GM21717 (cell line): ENCODE measurements around the gene BIN2.
A peak's percentile ranks its signal among the peaks of the same experiment; 100 is the strongest.
"Not testable (repeated sequence)": the region's sequence is repeated elsewhere in the genome, so short reads cannot be mapped to it uniquely, and the experiment has no call there.

ENCODE experiments used
- ATAC-seq: cut with Tn5 transposase; IDR thresholded peaks from one replicate; pipeline ENCODE4 v1.9.1; 2021; ENCODE audit warnings: mild to moderate bottlenecking, moderate library complexity; ENCODE audit not compliant: unreplicated experiment

The BIN2 gene

GRCh38 chr12:51346581-51346980 lies 22.6 kb upstream of the BIN2 start, which contains the start of gene CELA1:
CELA1 (minus strand) TSS chr12:51346679; CDS start chr12:51346638, 41 bp downstream.
- no peak for ATAC-seq

- ATAC-seq, result no peak
Measured at GRCh38 chr12:51345681-51346080, 21.7 kb upstream of the BIN2 start.

- no peak for ATAC-seq
Measured at GRCh38 chr12:51343201-51343600, 19.2 kb upstream of the BIN2 start.

GRCh38 chr12:51342416-51342815 lies 18.4 kb upstream of the BIN2 start:
- ATAC-seq, result no peak

- ATAC-seq, result no peak
Measured at GRCh38 chr12:51341251-51342007, 17.5 kb upstream of the BIN2 start.

- ATAC-seq, result no peak
Measured at GRCh38 chr12:51339750-51340149, 15.8 kb upstream of the BIN2 start.

GRCh38 chr12:51337336-51337735 lies 13.4 kb upstream of the BIN2 start:
- not testable (repeated sequence) for ATAC-seq

GRCh38 chr12:51335931-51336330 lies 12.0 kb upstream of the BIN2 start:
- ATAC-seq, result no peak

- no peak for ATAC-seq
Measured at GRCh38 chr12:51334764-51335163, 10.8 kb upstream of the BIN2 start.

GRCh38 chr12:51333536-51333935 lies 9.6 kb upstream of the BIN2 start:
- no peak for ATAC-seq

- no peak for ATAC-seq
Measured at GRCh38 chr12:51330186-51330585, 6.2 kb upstream of the BIN2 start.

GRCh38 chr12:51329742-51330141 lies 5.8 kb upstream of the BIN2 start:
- no peak for ATAC-seq

GRCh38 chr12:51328587-51328986 lies 4.6 kb upstream of the BIN2 start:
- ATAC-seq, result no peak

GRCh38 chr12:51326698-51327439 lies 2.9 kb upstream of the BIN2 start:
- ATAC-seq, result peak; percentile 43

- no peak for ATAC-seq
Measured at GRCh38 chr12:51324953-51325352, 979 bp upstream of the BIN2 start.

GRCh38 chr12:51323317-51323960 lies 535 bp downstream of the BIN2 start:
- ATAC-seq, result peak; percentile 8

- ATAC-seq, result no peak
Measured at GRCh38 chr12:51322452-51322851, 1.5 kb downstream of the BIN2 start.

GRCh38 chr12:51321882-51322281 lies 2.1 kb downstream of the BIN2 start:
- no peak for ATAC-seq

GRCh38 chr12:51320695-51321320 lies 3.2 kb downstream of the BIN2 start:
- ATAC-seq, result no peak

GRCh38 chr12:51320311-51320694 lies 3.7 kb downstream of the BIN2 start:
- ATAC-seq, result no peak

GRCh38 chr12:51318846-51319599 lies 5.0 kb downstream of the BIN2 start:
- ATAC-seq, result no peak
